ENCODE measurements around the gene TBC1D23.

- TF ChIP-seq CTCF (IDR thresholded peaks at IDR 0.05): no peak
- peak; percentile 67 for TF ChIP-seq POLR2AphosphoS5 (IDR thresholded peaks at IDR 0.05)
Measured at GRCh38 chr3:100329800-100330489, 69.2 kb downstream of the TBC1D23 start.
